22Rv1 (cell line): ENCODE measurements around the gene PVR.

Source experiments
- CTCF ChIP-seq: fragments of 450-650 bp; IDR thresholded peaks from 2 replicates; pipeline ENCODE4 v1.5.1; 2017; ENCODE audit warnings: mild to moderate bottlenecking
- ZFX ChIP-seq: fragments of 450-650 bp; IDR thresholded peaks from 2 replicates; pipeline ENCODE4 v1.6.1; 2017; ENCODE audit warnings: antibody characterized with exemption, borderline replicate concordance

GRCh38 chr19:44634785-44635184 is 8.9 kb upstream of the PVR start:
- TF ChIP-seq CTCF (no peak), ZFX (no peak)
